IPS-15b (cell line): Measurements from ENCODE around the gene CCDC40.
"Not testable (repeated sequence)": the region's sequence is repeated elsewhere in the genome, so short reads cannot be mapped to it uniquely, and the experiment has no call there.

Source experiments
- H3K27me3 ChIP-seq: one replicate; pipeline ENCODE4 v1.6.1; 2013; ENCODE audit warnings: low read length; ENCODE audit not compliant: control insufficient read depth, insufficient read depth
- H3K36me3 ChIP-seq: one replicate; pipeline ENCODE4 v1.6.1; 2013; ENCODE audit warnings: low read length; ENCODE audit not compliant: control insufficient read depth, insufficient read depth
- H3K4me1 ChIP-seq: one replicate; pipeline ENCODE4 v1.6.1; 2013; ENCODE audit warnings: mild to moderate bottlenecking, low read length; ENCODE audit not compliant: control insufficient read depth, insufficient read depth
- H3K4me3 ChIP-seq: one replicate; pipeline ENCODE4 v1.5.1; 2013; ENCODE audit warnings: low read depth, low read length
- H3K9ac ChIP-seq: one replicate; pipeline ENCODE4 v1.6.1; 2013; ENCODE audit warnings: low read depth, mild to moderate bottlenecking, low read length
- H3K9me3 ChIP-seq: one replicate; pipeline ENCODE4 v1.6.1; 2013; ENCODE audit warnings: mild to moderate bottlenecking, low read length; ENCODE audit not compliant: control insufficient read depth, insufficient read depth

CCDC40 gene

DNA sequence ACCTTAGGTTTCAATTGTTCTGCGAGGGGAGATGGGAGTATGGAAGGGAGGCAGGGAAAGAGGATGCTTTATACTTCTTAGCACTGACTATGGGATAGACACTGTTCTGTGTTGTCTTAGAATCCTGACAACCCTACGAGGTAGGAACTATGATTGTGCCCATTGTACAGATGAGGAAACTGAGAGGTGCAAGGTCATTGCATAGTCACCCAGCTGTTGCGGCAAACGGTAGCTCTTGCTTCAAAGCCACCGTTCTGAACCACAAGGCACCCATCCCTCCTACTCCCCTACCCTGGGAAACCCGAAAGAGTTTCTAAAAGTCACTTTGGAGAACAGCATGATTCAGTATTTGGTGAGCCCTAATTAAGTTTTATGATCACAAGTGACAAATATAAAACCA, 7.5 kb downstream of the CCDC40 start:
- H3K9me3 ChIP-seq: no peaks in the 10 kb centered on the region
- peaks cover 3% of the 10 kb centered on the region for H3K36me3 ChIP-seq
- no peak overlapping the region for H3K4me3 ChIP-seq
- no peak overlapping the region for H3K9ac ChIP-seq
- H3K27me3 ChIP-seq: no peaks in the 10 kb centered on the region
- H3K4me1 ChIP-seq: no peaks in the 10 kb centered on the region

- H3K4me1 ChIP-seq: no peaks in the 10 kb centered on the region
- H3K9ac ChIP-seq: no peak overlapping the region
- no peaks in the 10 kb centered on the region for H3K9me3 ChIP-seq
- no peaks in the 10 kb centered on the region for H3K27me3 ChIP-seq
- no peak overlapping the region for H3K4me3 ChIP-seq
- no peaks in the 10 kb centered on the region for H3K36me3 ChIP-seq
Observed at GRCh38 chr17:80045703-80046102, 9.3 kb downstream of the CCDC40 start.

- not testable (repeated sequence) for H3K27me3 ChIP-seq, H3K36me3 ChIP-seq
Observed at GRCh38 chr17:80046709-80047108, 10.3 kb downstream of the CCDC40 start.

GRCh38 chr17:80047176-80047575, 10.7 kb downstream of the CCDC40 start:
- no peaks in the 10 kb centered on the region for H3K9me3 ChIP-seq
- no peak overlapping the region for H3K4me3 ChIP-seq
- H3K36me3 ChIP-seq: no peaks in the 10 kb centered on the region
- H3K4me1 ChIP-seq: no peaks in the 10 kb centered on the region
- H3K9ac ChIP-seq: no peak overlapping the region
- H3K27me3 ChIP-seq: no peaks in the 10 kb centered on the region

More at GRCh38 chr17:80046709-80047108, 10.3 kb downstream of the CCDC40 start:
- H3K4me1 ChIP-seq, H3K9me3 ChIP-seq, H3K9ac ChIP-seq, H3K4me3 ChIP-seq: not testable (repeated sequence)

- H3K9me3 ChIP-seq: no peaks in the 10 kb centered on the region
- no peak overlapping the region for H3K4me3 ChIP-seq
- no peaks in the 10 kb centered on the region for H3K27me3 ChIP-seq
- no peak overlapping the region for H3K9ac ChIP-seq
- H3K36me3 ChIP-seq: no peaks in the 10 kb centered on the region
- no peaks in the 10 kb centered on the region for H3K4me1 ChIP-seq
Observed at GRCh38 chr17:80049986-80050385, 13.5 kb downstream of the CCDC40 start.

GRCh38 chr17:80050706-80051105, 14.3 kb downstream of the CCDC40 start:
- H3K4me3 ChIP-seq: no peak overlapping the region
- no peaks in the 10 kb centered on the region for H3K36me3 ChIP-seq
- no peaks in the 10 kb centered on the region for H3K27me3 ChIP-seq
- H3K4me1 ChIP-seq: no peaks in the 10 kb centered on the region
- no peaks in the 10 kb centered on the region for H3K9me3 ChIP-seq
- H3K9ac ChIP-seq: no peak overlapping the region

- Histone ChIP-seq H3K27me3 (no peaks in the 10 kb centered on the region), H3K4me1 (no peaks in the 10 kb centered on the region), H3K4me3 (no peak overlapping the region), H3K9me3 (no peaks in the 10 kb centered on the region), H3K9ac (no peak overlapping the region), H3K36me3 (no peaks in the 10 kb centered on the region)
Observed at GRCh38 chr17:80051681-80052080, 15.2 kb downstream of the CCDC40 start.

DNA sequence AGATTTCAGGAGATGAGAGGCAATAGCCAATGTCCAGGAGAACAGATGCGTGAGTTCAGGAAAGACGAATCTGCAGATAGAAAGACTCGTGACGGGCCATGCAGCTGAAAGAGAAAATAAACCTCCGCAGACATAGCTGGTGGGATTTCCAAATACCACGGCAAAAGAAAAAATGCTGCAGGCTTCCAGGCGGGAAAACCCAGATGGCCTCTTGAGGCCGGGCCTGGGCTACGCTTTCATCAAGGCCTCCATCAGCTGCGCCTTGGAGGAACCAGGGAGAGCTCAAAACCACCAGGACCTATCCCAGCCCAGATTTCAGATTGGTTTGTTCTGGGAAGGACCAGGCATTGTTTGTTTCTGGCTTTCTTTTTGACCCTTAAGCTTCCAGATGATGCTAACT, 16.7 kb downstream of the CCDC40 start:
- Histone ChIP-seq H3K9ac (no peak overlapping the region), H3K4me3 (no peak overlapping the region), H3K9me3 (no peaks in the 10 kb centered on the region), H3K27me3 (no peaks in the 10 kb centered on the region), H3K36me3 (no peaks in the 10 kb centered on the region), H3K4me1 (no peaks in the 10 kb centered on the region)

GRCh38 chr17:80055597-80055996, 19.2 kb downstream of the CCDC40 start:
- H3K4me1 ChIP-seq: no peaks in the 10 kb centered on the region
- H3K36me3 ChIP-seq: peaks cover 3% of the 10 kb centered on the region
- H3K4me3 ChIP-seq: no peak overlapping the region
- no peaks in the 10 kb centered on the region for H3K27me3 ChIP-seq
- no peaks in the 10 kb centered on the region for H3K9me3 ChIP-seq
- no peak overlapping the region for H3K9ac ChIP-seq

DNA sequence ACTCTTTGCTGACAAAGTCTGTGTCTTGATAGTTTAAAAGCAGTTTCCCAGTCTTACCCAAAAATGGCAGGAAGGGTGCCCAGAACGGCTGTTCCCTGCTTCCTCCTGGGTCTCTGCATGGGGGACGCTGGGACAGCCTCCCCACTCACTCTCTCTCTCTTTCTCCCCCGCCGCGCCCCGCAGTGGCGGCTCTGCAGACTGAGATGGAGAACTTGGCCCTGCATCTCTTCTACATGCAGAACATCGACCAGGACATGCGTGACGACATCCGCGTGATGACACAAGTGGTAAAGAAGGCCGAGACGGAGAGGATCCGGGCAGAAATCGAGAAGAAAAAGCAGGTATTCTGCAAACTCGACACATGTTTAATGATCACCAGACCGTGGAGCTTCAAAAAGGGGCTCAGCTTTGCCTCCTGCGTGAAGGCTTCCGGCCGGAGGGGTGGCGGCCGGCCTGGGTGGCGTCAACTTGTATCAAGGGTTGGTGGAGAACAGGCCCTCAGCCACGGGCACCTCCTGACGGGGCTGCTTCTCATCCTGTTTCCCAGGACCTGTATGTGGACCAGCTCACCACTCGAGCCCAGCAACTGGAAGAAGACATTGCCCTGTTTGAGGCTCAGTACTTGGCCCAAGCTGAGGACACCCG, 22.0 kb downstream of the CCDC40 start:
- Histone ChIP-seq H3K4me3 (no peak overlapping the region), H3K9me3 (no peaks in the 10 kb centered on the region), H3K4me1 (no peaks in the 10 kb centered on the region), H3K9ac (no peak overlapping the region), H3K36me3 (peaks cover 3% of the 10 kb centered on the region), H3K27me3 (no peaks in the 10 kb centered on the region)

DNA sequence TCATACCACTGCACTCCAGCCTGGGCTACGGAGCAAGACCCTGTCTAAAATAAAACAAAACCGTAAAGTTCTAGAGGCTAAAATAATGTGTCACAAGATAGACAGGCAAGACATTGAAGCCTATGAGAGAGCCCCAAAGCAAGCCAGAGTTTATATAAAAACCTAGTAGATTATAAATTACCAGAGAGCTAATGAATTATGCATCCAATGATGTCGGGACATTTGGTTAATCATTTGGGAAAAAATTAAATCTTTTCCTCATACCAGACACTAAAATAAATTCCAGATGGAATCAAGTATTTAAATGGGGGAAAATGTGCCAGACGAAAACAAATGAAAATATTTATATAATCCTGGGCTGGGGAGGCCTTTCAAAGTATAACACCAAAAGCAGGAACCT, 24.2 kb downstream of the CCDC40 start:
- Histone ChIP-seq H3K27me3 (no peaks in the 10 kb centered on the region), H3K9me3 (no peaks in the 10 kb centered on the region), H3K36me3 (peaks cover 3% of the 10 kb centered on the region), H3K9ac (no peak overlapping the region), H3K4me3 (no peak overlapping the region), H3K4me1 (peaks cover 1% of the 10 kb centered on the region)

GRCh38 chr17:80061421-80061820, 25.0 kb downstream of the CCDC40 start:
- peaks cover 3% of the 10 kb centered on the region for H3K36me3 ChIP-seq
- H3K9ac ChIP-seq: no peak overlapping the region
- H3K4me1 ChIP-seq: peaks cover 7% of the 10 kb centered on the region
- H3K27me3 ChIP-seq: no peaks in the 10 kb centered on the region
- H3K9me3 ChIP-seq: no peaks in the 10 kb centered on the region
- H3K4me3 ChIP-seq: no peak overlapping the region
